ENCODE measurements around the gene DDX39B. TPM values are rescaled to one million over a fixed set of nuclear protein-coding genes. Genes with fewer than 3 reads are reported as not detected.

DDX39B gene
- total RNA-seq, 4 donors from 2014 or later: 254 to 449 (median 281) TPM

- TF ChIP-seq CTCF (IDR thresholded peaks at IDR 0.05): no peak
- TF ChIP-seq POLR2AphosphoS5 (IDR thresholded peaks at IDR 0.05): no peak
- no peak for TF ChIP-seq EP300 (IDR thresholded peaks at IDR 0.05)
- no peak for TF ChIP-seq POLR2A (IDR thresholded peaks at IDR 0.05)
- Histone ChIP-seq H3K36me3 (no peaks in the 10 kb centered on the region), H3K4me1 (peaks cover 8% of the 10 kb centered on the region), H3K4me3 (peak overlapping the region; percentile 39), H3K27me3 (peaks cover 3% of the 10 kb centered on the region), H3K9me3 (no peaks in the 10 kb centered on the region), H3K27ac (no peak overlapping the region)
- DNase-seq (ENCODE audit: low spot score in 2 of 2): no peak
- 46% methylated on average over 8 of the region's 8 CpGs for WGBS
Observed at GRCh38 chr6:31575952-31576685, 34.3 kb upstream of the DDX39B start.

GRCh38 chr6:31575335-31575901 is 33.6 kb upstream of the DDX39B start, which contains the start of gene TNF:
Gene TNF, plus strand, starts transcription at chr6:31575565. Its CDS starts 177 bp downstream, at chr6:31575742.
- no peak for DNase-seq (ENCODE audit: low spot score in 2 of 2)
- no peak within 1 kb of the TSS for H3K27ac ChIP-seq
- H3K4me1 ChIP-seq: peaks cover 7% of the 10 kb centered on the region
- TF ChIP-seq POLR2A (IDR thresholded peaks at IDR 0.05): peak in 1 of 2 donors; percentile 37
- no peak for TF ChIP-seq POLR2AphosphoS5 (IDR thresholded peaks at IDR 0.05)
- peak within 1 kb of the TSS; percentile 39 for H3K4me3 ChIP-seq
- H3K27me3 ChIP-seq: peaks cover 3% of the 10 kb centered on the region
- H3K36me3 ChIP-seq: no peaks in the 10 kb centered on the region
- WGBS: 17% methylated on average over 19 of the region's 19 CpGs
- no peaks in the 10 kb centered on the region for H3K9me3 ChIP-seq

- Histone ChIP-seq H3K27me3 (peaks cover 3% of the 10 kb centered on the region), H3K36me3 (no peaks in the 10 kb centered on the region), H3K27ac (no peak overlapping the region), H3K9me3 (no peaks in the 10 kb centered on the region), H3K4me1 (peaks cover 7% of the 10 kb centered on the region), H3K4me3 (no peak overlapping the region)
- TF ChIP-seq CTCF (IDR thresholded peaks at IDR 0.05) (no peak), EP300 (IDR thresholded peaks at IDR 0.05) (no peak), POLR2A (IDR thresholded peaks at IDR 0.05) (no peak), POLR2AphosphoS5 (IDR thresholded peaks at IDR 0.05) (no peak)
- DNase-seq (ENCODE audit: low spot score in 2 of 2): no peak
- 83% methylated on average over 14 of the region's 14 CpGs for WGBS
Observed at GRCh38 chr6:31574106-31575061, 32.6 kb upstream of the DDX39B start.

DNA sequence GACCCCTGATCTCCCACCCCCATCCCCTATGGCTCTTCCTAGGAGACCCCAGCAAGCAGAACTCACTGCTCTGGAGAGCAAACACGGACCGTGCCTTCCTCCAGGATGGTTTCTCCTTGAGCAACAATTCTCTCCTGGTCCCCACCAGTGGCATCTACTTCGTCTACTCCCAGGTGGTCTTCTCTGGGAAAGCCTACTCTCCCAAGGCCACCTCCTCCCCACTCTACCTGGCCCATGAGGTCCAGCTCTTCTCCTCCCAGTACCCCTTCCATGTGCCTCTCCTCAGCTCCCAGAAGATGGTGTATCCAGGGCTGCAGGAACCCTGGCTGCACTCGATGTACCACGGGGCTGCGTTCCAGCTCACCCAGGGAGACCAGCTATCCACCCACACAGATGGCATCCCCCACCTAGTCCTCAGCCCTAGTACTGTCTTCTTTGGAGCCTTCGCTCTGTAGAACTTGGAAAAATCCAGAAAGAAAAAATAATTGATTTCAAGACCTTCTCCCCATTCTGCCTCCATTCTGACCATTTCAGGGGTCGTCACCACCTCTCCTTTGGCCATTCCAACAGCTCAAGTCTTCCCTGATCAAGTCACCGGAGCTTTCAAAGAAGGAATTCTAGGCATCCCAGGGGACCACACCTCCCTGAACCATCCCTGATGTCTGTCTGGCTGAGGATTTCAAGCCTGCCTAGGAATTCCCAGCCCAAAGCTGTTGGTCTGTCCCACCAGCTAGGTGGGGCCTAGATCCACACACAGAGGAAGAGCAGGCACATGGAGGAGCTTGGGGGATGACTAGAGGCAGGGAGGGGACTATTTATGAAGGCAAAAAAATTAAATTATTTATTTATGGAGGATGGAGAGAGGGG is 31.7 kb upstream of the DDX39B start:
- Histone ChIP-seq H3K4me1 (peaks cover 7% of the 10 kb centered on the region), H3K4me3 (no peak overlapping the region), H3K9me3 (no peaks in the 10 kb centered on the region), H3K27ac (no peak overlapping the region), H3K27me3 (peaks cover 3% of the 10 kb centered on the region), H3K36me3 (no peaks in the 10 kb centered on the region)
- no peak for DNase-seq (ENCODE audit: low spot score in 2 of 2)
- WGBS: 80% methylated on average over 9 of the region's 9 CpGs
- TF ChIP-seq POLR2A (IDR thresholded peaks at IDR 0.05) (no peak), CTCF (IDR thresholded peaks at IDR 0.05) (no peak), POLR2AphosphoS5 (IDR thresholded peaks at IDR 0.05) (no peak), EP300 (IDR thresholded peaks at IDR 0.05) (no peak)

Data from suprapubic skin (tissue), 4 donors.